ENCODE results near the gene KCTD2.
"Not testable (repeated sequence)": the region's sequence is repeated elsewhere in the genome, so short reads cannot be mapped to it uniquely, and the experiment has no call there.

KCTD2 gene

GRCh38 chr17:75020331-75021110 lies 26.5 kb upstream of the KCTD2 start:
- FAIRE-seq = no peak

- no peak for FAIRE-seq
Observed at GRCh38 chr17:75024686-75025397, 22.2 kb upstream of the KCTD2 start.

DNA sequence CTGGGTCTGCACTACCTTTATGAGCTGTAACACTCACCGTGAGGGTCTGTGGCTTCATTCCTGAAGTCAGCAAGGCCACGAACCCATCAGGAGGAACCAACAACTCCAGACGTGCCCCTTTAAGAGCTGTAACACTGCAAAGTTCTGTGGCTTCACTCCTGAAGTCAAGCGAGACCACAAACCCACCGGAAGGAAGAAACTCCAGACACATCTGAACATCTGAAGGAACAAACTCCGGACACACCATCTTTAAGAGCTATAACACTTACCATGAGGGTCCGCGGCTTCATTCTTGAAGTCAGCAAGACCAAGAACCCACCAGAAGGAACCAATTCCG lies 21.7 kb upstream of the KCTD2 start:
- FAIRE-seq = not testable (repeated sequence)

GRCh38 chr17:75026650-75027049 lies 20.4 kb upstream of the KCTD2 start:
- FAIRE-seq = not testable (repeated sequence)

GRCh38 chr17:75030161-75030560 lies 16.9 kb upstream of the KCTD2 start:
- FAIRE-seq = no peak

DNA sequence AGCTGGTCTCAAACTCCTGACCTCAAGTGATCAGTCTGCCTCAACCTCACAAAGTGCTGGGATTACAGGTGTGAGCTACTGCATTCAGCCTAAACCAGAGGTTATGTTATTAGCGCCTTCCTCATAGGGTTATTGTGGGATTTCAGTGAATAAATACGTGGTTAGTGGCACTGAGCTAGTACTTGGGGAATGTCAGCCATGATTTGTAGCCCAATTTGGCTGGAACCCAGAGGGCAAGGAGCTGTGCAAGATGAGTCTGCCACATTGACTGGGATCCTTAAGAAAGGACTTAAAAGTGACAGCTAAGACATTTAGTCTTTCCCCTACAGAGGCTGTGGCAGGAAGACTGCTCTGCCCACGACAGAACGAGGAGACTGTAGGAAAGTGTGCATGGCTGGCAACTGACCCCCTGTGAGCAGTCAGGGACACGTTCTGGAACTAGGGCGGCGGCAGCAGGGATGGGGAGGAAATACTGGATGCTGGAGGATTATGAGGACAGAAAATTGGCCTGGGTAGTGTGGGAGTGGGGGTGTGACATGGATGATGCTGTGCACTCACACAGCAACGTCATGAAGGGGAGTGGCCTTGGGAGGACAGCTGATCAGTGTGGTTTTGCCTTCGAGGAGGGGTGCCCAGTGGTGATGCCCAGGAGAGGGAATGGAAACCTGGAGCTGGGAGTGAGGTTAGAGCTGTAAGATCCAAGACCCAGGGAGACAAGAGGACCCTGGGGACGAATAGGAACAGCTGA lies 14.9 kb upstream of the KCTD2 start:
- FAIRE-seq = no peak

GRCh38 chr17:75032720-75033280 lies 14.2 kb upstream of the KCTD2 start:
- no peak for FAIRE-seq

DNA sequence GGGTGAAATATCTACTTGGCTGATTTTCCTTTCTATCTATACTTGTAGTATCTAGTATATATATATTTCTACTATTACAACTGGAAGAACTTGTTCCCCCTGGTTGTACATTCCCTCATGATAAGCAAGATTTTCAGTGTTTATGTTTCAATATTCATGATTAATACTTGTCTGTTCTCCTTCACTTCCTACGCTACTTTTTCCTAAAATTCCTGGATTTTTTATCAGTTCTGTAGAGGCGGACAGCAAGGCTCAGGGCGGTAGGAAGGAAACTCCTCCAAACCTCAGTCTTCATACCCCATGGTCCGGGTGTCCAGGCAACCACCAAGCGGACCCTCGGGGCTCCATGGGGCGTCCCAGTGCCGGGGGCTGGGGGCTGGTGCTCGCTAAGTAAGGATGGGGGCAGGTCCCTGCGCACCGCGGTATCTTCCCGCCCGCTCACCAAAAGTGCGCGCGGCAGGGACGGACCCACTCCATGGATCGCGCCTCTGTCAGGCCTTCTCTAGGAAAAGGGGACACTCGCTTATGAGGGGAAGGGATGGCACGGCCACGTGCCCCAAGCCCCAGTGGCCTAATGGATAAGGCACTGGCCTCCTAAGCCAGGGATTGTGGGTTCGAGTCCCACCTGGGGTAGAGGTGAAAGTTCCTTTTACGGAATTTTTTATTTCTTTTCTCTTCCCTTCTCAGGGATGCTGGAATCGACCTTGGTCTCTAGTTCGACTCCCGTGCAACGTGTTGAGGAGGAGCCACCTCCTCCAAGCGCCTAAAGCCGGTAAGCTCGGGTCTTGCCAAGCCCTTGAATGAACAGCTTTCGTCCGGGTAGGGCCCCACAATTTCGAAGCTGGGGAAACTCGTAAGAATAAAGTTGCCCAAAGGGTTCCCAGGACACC lies 13.4 kb upstream of the KCTD2 start:
- no peak for FAIRE-seq

DNA sequence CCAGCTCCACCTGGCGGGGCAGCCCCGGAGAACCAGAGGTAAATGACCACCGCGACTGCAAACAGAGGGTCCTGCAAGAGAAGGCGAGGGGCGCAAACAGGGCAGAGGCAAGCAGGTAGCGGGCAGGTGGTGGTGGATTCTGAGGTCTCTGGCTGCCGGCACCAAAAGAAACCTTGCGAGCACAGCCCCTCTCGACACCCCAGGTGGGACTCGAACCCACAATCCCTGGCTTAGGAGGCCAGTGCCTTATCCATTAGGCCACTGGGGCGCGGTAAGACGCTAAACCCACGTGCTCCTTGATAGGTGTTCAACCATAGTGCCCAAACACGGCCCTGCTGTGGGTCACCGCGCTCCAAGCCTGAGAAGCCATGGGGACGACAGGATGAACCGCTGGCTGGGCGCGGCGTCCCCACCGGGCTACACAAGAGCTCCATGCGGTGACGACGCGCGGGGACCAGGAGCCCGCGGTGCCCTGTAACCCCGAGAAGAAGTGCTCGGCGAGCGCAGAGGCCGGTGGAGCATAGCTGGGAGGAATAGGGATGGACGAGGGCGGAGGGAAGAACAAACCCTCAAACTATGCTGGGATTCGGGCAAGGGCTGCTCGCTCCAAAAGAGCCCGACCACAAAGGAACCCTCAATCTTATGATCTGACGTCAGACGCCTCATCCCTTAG lies 12.7 kb upstream of the KCTD2 start:
- no peak for FAIRE-seq

GRCh38 chr17:75036643-75037268 lies 10.3 kb upstream of the KCTD2 start:
- FAIRE-seq = no peak

DNA sequence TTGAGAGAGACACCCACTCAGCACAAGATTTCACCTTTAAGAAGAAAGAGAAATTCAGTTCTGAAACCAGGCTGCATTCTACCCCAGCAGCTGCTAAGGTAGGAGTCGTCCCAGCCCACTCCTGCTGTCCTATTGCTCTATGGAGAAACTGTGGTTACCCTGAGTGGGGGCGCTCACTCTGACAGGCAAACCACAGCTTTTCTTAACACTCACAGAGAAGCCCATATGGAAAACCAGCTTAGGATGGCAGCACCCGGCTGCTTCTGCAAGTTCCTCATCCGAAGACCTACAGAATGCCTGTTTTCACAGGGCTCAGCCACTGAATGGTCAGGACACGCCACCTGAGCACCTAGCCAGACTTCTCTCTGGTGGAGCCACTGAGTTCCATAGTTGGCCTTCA lies 7.8 kb upstream of the KCTD2 start:
- FAIRE-seq = no peak

- FAIRE-seq = no peak
Observed at GRCh38 chr17:75041656-75042280, 5.3 kb upstream of the KCTD2 start.

DNA sequence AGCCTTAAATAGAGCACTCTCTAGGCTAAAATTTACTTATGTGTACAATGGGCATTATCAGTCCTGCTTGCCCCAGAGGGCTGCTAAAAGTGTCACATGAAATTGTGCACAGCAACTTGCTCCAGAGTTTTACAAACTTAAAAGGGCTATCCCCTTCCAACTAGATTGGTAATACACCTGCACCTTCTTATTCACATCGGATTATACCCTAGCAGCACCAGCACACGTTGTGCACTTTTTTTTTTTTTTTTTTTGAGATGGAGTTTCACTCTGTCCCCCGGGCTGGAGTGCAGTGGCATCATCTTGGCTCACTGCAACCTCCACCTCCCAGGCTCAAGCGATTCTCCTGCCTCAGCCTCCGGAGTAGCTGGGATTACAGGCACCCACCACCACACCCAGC lies 3.2 kb upstream of the KCTD2 start:
- FAIRE-seq = not testable (repeated sequence)

- FAIRE-seq = no peak
Observed at GRCh38 chr17:75044716-75045115, 2.3 kb upstream of the KCTD2 start.

DNA sequence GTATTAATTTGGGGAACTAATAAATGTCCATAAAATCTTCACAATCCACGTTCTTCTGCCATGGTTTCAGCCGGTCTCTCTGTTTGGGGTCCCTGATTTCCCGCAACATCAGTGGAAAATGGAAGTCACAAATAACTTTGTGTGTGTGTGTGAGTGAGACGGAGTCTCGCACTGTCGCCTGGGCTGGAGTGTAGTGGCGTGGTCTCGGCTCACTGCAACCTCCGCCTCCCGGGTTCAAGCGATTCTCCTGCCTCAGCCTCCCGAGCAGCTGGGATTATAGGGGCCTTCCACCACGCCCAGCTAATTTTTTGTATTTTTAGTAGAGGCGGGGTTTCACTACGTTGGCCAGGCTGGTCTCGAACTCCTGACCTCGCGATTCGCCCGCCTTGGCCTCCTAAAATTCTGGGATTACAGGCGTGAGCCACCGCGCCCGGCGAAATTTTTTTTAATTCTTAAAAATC lies 1.0 kb upstream of the KCTD2 start:
- FAIRE-seq = not testable (repeated sequence)

DNA sequence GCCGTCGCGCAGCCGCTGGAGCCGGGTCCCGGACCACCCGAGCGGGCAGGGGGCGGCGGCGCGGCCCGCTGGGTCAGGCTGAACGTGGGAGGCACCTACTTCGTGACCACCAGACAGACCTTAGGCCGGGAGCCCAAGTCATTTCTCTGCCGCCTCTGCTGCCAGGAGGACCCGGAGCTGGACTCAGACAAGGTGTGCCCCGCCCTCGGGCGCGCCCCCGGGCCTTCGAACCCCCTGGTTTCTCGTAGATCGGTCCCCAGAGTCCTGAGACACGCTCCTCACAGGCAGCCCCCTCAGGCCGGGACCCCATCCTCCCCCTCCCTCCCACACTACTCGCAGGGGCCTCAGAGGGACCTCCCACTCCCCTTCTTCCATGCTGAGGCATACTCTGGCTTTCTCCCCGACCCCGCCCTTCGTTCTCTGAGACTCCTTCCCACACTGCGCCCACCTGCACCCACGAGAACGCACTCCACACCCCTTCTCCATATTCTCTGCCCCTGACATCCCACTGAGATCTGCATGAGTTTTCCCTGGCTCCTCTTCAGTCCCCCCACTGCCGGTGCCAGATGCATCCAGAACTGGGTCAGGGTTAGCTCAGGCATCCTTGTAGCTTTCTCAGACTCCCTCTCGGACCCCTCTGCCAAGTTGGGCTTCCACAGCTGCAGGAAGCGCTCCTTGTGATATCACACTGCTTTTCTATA lies 523 bp downstream of the KCTD2 start:
- FAIRE-seq = no peak

GRCh38 chr17:75048249-75048878 lies 1.3 kb downstream of the KCTD2 start:
- FAIRE-seq = no peak

DNA sequence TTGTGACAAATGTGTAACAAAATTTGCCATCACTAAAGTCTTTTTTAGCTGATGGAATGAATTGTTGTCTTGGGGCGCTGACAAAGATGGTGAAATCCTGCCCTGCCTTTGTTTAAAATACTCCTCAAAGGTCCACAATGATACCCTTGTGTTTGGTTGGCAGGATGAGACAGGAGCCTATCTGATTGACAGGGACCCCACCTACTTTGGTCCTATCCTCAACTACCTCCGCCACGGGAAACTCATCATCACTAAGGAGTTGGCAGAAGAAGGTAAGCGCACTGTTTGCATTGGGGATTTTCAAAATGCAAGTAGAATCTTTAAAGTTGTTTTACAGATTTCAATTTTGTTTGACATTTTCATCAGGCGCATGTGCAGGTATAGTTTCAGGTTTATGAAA lies 2.0 kb downstream of the KCTD2 start:
- FAIRE-seq = no peak

DNA sequence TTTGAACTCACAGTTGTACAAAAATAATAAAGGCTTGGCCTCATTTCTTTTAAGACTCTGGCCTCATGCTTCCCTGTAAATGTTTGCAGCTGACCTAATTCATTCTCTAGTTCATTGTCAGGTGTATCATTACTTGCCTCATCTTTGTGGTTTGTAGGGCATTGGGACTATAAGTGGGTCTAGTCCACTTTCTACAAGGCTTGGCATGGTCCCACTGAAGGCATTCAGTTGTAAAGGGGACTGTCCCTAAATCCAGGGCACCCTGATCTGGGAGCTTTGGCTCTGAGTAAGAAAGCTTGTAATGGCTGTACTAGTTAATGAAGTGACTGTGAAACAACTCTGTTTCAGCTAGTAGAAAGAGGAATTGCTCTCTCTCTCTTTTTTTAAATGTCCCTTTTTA lies 2.7 kb downstream of the KCTD2 start:
- no peak for FAIRE-seq

- no peak for FAIRE-seq
Observed at GRCh38 chr17:75051941-75052340, 4.9 kb downstream of the KCTD2 start.

Data from colon (tissue), 2 donors.